ENCODE results near the gene USP32.

Gene USP32

DNA sequence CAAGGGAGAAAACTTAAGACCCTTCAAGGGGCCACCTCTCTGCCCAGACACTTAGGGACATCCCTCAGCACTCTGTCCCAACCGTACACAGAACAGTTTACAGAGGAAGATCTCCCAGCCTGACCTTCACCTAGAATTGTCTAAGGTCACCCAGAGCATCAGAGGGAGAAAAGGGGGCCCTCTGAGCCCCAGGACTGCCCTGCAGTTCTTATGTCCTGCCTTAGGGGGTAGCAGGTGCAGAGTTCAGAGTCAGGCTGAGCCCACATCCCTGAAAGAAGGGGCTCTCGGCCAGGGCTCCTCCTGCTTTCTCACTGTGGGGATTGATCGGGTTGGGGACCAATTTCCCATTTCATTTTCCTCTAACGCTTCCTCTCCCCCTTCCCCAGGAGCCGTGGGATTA is 226.7 kb downstream of the USP32 start:
- H3K4me3 ChIP-seq (replicated peaks in 1 of 2; ENCODE audit: low read depth in 2 of 2, low read length in 2 of 2) = no peak overlapping the region
- TF ChIP-seq, protein P1, sequence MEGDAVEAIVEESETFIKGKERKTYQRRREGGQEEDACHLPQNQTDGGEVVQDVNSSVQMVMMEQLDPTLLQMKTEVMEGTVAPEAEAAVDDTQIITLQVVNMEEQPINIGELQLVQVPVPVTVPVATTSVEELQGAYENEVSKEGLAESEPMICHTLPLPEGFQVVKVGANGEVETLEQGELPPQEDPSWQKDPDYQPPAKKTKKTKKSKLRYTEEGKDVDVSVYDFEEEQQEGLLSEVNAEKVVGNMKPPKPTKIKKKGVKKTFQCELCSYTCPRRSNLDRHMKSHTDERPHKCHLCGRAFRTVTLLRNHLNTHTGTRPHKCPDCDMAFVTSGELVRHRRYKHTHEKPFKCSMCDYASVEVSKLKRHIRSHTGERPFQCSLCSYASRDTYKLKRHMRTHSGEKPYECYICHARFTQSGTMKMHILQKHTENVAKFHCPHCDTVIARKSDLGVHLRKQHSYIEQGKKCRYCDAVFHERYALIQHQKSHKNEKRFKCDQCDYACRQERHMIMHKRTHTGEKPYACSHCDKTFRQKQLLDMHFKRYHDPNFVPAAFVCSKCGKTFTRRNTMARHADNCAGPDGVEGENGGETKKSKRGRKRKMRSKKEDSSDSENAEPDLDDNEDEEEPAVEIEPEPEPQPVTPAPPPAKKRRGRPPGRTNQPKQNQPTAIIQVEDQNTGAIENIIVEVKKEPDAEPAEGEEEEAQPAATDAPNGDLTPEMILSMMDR (IDR thresholded peaks at IDR 0.05; ENCODE audit: low read depth, low read length) = peak; percentile 5
- no peak for DNase-seq (ENCODE audit: low read depth in 2 of 2)

DNA sequence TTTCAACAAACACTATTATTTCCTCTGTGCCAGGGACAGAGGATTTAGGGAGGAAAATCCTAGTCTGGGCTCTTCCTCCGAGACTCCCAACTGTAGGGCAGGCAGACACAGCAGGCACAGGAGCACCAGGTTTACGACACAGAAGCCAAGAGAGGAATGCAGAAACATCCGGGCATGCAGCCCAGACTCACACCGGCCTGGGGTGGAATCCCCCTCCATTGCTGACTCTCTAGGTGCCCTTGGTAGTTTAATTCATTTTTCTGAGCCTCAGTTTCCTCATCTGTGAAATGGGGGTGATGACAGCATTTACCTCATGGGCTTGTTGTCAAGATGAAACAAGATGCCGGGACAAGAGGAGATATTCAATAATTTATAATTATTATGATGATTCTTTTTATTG is 227.2 kb downstream of the USP32 start:
- TF ChIP-seq, protein P1 (IDR thresholded peaks at IDR 0.05; ENCODE audit: low read depth, low read length) = no peak
- DNase-seq (ENCODE audit: low read depth in 2 of 2) = no peak
- H3K4me3 ChIP-seq (replicated peaks in 1 of 2; ENCODE audit: low read depth in 2 of 2, low read length in 2 of 2) = no peak overlapping the region

DNA sequence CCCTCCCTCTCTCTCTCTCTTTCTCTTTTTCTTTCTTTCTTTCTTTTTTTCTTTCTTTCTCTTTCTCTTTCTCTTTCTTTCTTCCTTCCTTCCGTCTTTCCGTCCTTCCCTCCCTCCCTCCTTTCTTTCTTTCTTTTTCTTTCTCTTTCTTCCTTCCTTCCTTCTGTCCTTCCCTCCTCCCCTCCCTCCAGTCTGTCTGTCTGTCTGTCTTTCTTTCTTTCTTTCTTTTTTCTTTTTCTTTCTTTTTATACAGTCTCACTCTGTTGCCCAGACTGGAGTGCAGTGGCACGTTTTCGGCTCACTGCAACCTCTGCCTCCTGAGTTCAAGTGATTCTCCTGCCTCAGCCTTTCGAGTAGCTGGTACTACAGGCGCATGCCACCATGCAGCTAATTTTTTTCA is 227.8 kb downstream of the USP32 start:
- TF ChIP-seq, protein P1 (IDR thresholded peaks at IDR 0.05; ENCODE audit: low read depth, low read length) = no peak
- no peak for DNase-seq (ENCODE audit: low read depth in 2 of 2)
- no peak overlapping the region for H3K4me3 ChIP-seq (replicated peaks in 1 of 2; ENCODE audit: low read depth in 2 of 2, low read length in 2 of 2)

DNA sequence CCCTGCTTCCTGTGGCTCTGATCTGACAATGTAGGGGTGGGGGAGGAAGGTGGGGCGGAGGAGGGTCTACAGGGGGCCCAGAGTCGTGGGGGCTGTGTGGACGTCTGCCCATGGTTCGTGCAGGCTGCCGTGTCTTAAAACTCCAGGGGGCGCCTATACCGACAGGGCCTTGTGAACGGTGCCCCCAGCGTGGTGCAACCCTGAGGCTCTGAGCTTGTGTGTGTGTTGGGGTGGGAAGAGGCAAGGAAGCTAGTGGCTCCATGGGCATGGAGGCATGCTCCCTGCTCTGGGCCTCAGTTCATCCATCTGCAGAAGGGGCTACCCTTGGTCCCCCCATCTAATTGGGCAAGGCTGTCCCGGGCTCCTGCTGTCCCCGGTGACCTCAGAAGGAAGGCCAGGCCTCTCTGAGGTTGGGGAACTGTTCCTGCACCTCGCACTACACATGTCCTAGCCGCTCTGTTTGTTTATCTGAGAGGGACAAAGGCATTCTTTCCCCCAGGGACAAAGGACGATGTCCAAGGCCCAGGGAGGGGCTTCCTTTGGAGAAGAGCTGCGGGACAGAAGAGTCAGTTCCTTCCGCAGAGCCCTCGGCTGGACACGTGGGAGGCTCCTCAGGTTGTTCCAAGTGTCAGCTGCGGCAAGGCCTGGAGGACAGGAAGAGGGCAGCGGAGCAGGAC is 228.7 kb downstream of the USP32 start:
- TF ChIP-seq, protein P1 (IDR thresholded peaks at IDR 0.05; ENCODE audit: low read depth, low read length) = no peak
- no peak overlapping the region for H3K4me3 ChIP-seq (replicated peaks in 1 of 2; ENCODE audit: low read depth in 2 of 2, low read length in 2 of 2)
- no peak for DNase-seq (ENCODE audit: low read depth in 2 of 2)

DNA sequence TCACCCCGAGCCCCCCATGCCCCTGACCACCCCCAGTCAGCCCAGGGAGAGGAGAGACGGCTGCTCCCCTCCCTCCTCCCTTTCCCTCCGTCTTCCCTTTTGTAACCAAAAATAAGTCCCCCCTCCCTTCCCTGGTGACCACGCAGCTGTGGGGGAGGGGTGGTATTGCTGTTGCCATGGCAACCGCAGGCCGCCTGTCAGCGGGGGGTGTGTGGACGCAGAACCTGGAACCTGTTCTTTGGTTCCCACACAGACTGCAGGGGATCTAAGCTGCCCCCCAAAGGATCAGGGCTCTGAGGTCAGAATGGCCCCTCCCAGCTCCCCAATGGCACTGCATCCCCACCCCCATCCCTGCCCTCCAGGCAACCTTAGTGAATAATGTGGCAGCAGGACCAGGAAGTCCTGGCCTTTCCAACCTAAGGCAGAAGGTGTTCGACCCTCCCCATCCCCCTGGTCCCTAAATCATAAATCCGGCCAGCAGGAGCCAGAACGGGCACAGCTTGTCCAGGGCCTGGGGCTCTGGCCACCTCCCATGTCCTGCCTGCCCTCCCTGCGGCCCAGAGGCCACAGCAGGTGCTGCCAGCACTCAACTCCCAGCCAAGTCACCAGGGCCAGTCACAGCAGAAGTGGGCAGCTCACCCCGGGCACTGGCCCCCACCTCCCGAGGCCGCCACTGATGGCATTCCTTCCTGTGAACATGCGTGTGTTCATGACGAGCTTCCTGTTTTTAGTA is 230.2 kb downstream of the USP32 start:
- TF ChIP-seq, protein P1 (IDR thresholded peaks at IDR 0.05; ENCODE audit: low read depth, low read length) = no peak
- no peak for DNase-seq (ENCODE audit: low read depth in 2 of 2)
- H3K4me3 ChIP-seq (replicated peaks in 1 of 2; ENCODE audit: low read depth in 2 of 2, low read length in 2 of 2) = no peak overlapping the region

DNA sequence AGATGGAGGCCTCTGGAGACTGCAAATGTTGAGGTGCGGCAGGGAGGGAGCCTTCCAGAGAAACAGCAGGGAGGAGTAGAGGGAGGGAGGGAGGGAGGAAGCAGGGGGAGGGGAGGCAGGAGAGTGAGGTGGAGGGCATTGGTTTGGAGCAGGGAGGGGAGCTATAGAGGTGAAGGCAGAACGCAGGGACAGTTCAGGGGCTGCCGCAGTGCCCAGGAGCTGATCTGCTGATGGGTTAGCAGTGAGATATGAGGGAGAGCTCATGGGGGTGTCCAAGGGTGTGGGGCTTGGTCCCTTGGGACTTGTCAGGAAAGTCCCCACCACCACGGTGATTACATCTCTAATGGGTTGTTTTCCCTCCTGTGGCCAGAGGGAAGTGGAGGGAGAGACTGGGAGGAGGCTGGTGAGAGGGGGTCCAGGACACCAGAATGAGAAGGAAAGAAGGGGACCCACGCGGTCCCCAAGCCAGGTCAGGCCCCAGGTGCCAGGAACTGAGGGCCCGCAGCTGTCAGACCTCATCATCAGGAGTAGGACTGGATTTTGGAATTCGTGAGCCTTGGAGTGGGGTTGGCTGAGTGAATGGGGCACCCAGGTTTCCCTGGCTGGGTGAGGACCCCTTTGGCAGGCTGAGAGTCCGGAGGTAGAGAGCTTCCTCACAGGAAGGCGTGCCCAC is 231.0 kb downstream of the USP32 start:
- no peak for DNase-seq (ENCODE audit: low read depth in 2 of 2)
- no peak overlapping the region for H3K4me3 ChIP-seq (replicated peaks in 1 of 2; ENCODE audit: low read depth in 2 of 2, low read length in 2 of 2)
- TF ChIP-seq, protein P1 (IDR thresholded peaks at IDR 0.05; ENCODE audit: low read depth, low read length) = no peak
